Lung (tissue), 12 donors: ENCODE data around the gene SLBP. TPM values are rescaled to one million over a fixed set of nuclear protein-coding genes. Genes with fewer than 3 reads are reported as not detected.

Experiments used
- ATAC-seq: fragments of 200-7000 bp; cut with Tn5 transposase; one replicate; pipeline ENCODE4 v1.9.1; 2020; ENCODE audit warnings: moderate number of reproducible peaks; ENCODE audit not compliant: insufficient read depth, low FRiP score
- DNase-seq, 3 donors: peaks; one replicate each; pipeline ENCODE4 v3.0.0-alpha.2; 2013 to 2017
- H3K27ac ChIP-seq, 2 donors: one replicate each; pipeline ENCODE4 v1.5.1; 2013; ENCODE audit warnings: mild to moderate bottlenecking in 2 of 2, moderate library complexity in 2 of 2, control low read depth in 1 of 2, inconsistent platforms in 1 of 2, low read depth in 1 of 2, low read length in 1 of 2
- H3K27me3 ChIP-seq, 3 donors: one replicate each; pipeline ENCODE4 v1.5.1; 2013; ENCODE audit warnings: low read length in 2 of 3; ENCODE audit not compliant: control insufficient read depth in 3 of 3, insufficient read depth in 3 of 3
- H3K36me3 ChIP-seq, 4 donors: one replicate each; pipeline ENCODE4 v1.5.1; 2013; ENCODE audit warnings: low read length in 4 of 4, mild to moderate bottlenecking in 1 of 4, moderate library complexity in 1 of 4; ENCODE audit not compliant: control insufficient read depth in 4 of 4, insufficient read depth in 4 of 4
- H3K4me1 ChIP-seq, 5 donors: one replicate each; pipeline ENCODE4 v1.5.1; 2013; ENCODE audit warnings: low read length in 5 of 5, mild to moderate bottlenecking in 2 of 5, moderate library complexity in 1 of 5; ENCODE audit not compliant: control insufficient read depth in 5 of 5, insufficient read depth in 5 of 5
- H3K4me3 ChIP-seq: one replicate; pipeline ENCODE4 v1.5.1; 2013; ENCODE audit warnings: mild to moderate bottlenecking, control low read depth, moderate library complexity
- H3K9ac ChIP-seq, 2 donors: one replicate each; pipeline ENCODE4 v1.5.1; 2013; ENCODE audit warnings: low read length in 2 of 2, control low read depth in 1 of 2; ENCODE audit not compliant: insufficient read depth in 1 of 2
- H3K9me3 ChIP-seq, 4 donors: one replicate each; pipeline ENCODE4 v1.5.1; 2013; ENCODE audit warnings: low read length in 3 of 4, mild to moderate bottlenecking in 1 of 4, moderate library complexity in 1 of 4; ENCODE audit not compliant: control insufficient read depth in 4 of 4, insufficient read depth in 3 of 4
- CTCF ChIP-seq: IDR thresholded peaks from 2 replicates; pipeline ENCODE4 v1.5.1; 2012; ENCODE audit warnings: mild to moderate bottlenecking; ENCODE audit errors: control extremely low read depth, extremely low read depth
- WGBS, 2 donors: extraction: QIAGEN DNeasy Blood & Tissue Kit; methylation state at CpG; one replicate each; pipeline ENCODE4 v1.1.7; 2013; 5-methylcytosine and 5-hydroxymethylcytosine counted together
- polyA plus RNA-seq, 2 donors: library from polyadenylated mRNA; stranded (reverse); fragments of 200-250 nt; gene quantifications; one replicate each; pipeline ENCODE4 v1.2.1, GENCODE V29; 2013
- total RNA-seq, 2 donors: library from RNA; depleted of rRNA in 1 of 2; stranded (reverse); fragments of >200 nt in 1 of 2; gene quantifications; one replicate each; pipeline ENCODE4 v1.2.1, GENCODE V29; 2014 to 2021
- donor health status: control.
- donor health status: control.
- donor health status: Bipolar disorder and iron deficiency.
- donor health status: healthy.
- donor health status: DM: yes; HTN: yes; CAD: no.

The SLBP gene
- total and polyA plus RNA-seq, 4 donors = 34.9 to 43.2 (median 34.9) TPM

- H3K36me3 ChIP-seq = no peaks in the 10 kb centered on the region
- peaks cover 0 to 14% (median 4%) of the 10 kb centered on the region in 5 donors for H3K4me1 ChIP-seq
- no peaks in the 10 kb centered on the region for H3K9me3 ChIP-seq
- DNase-seq = no peak
- ATAC-seq = no peak
- H3K4me3 ChIP-seq = no peak overlapping the region
- no peak overlapping the region for H3K27ac ChIP-seq
- peak overlapping the region in 1 of 2 donors; percentile 46 for H3K9ac ChIP-seq
- WGBS, 2 donors = 87 to 90% methylated on average over 13 of the region's 13 CpGs
- no peaks in the 10 kb centered on the region for H3K27me3 ChIP-seq
- no peak for TF ChIP-seq CTCF
Observed at GRCh38 chr4:1682860-1683259, 29.3 kb downstream of the SLBP start.

GRCh38 chr4:1678244-1678643 lies 33.9 kb downstream of the SLBP start:
- 85 to 97% methylated on average over 5 of the region's 5 CpGs for WGBS, 2 donors
- no peak for DNase-seq
- Histone ChIP-seq H3K27me3 (no peaks in the 10 kb centered on the region), H3K4me3 (no peak overlapping the region), H3K36me3 (no peaks in the 10 kb centered on the region), H3K9ac (no peak overlapping the region), H3K9me3 (no peaks in the 10 kb centered on the region), H3K4me1 (peaks cover 0 to 6% (median 0%) of the 10 kb centered on the region in 5 donors), H3K27ac (no peak overlapping the region)
- TF ChIP-seq CTCF = no peak
- ATAC-seq = no peak

GRCh38 chr4:1676605-1677525 lies 35.3 kb downstream of the SLBP start:
- Histone ChIP-seq H3K27ac (no peak overlapping the region), H3K4me3 (no peak overlapping the region), H3K27me3 (no peaks in the 10 kb centered on the region), H3K36me3 (no peaks in the 10 kb centered on the region), H3K4me1 (peaks cover 0 to 6% (median 0%) of the 10 kb centered on the region in 5 donors), H3K9ac (no peak overlapping the region), H3K9me3 (no peaks in the 10 kb centered on the region)
- ATAC-seq = no peak
- 74 to 75% methylated on average over 25 of the region's 25 CpGs for WGBS, 2 donors
- TF ChIP-seq CTCF = no peak
- DNase-seq = no peak
